Endothelial cell of umbilical vein (primary cell): Measurements from ENCODE around the gene HAUS7. TPM values are rescaled to one million over a fixed set of nuclear protein-coding genes. Genes with fewer than 3 reads are reported as not detected.

ENCODE experiments used
- BruUV-seq: library from RNA; stranded (reverse); fragments of 400-500 nt; replicated peaks from 2 replicates; lab custom pipeline; 2021; lab: Mats Ljungman, UMichigan
- CTCF ChIA-PET: fragments of 300-600, 350-600 bp; sonication (Branson Sonifier 250); formaldehyde crosslinking; loops from one replicate; lab custom pipeline; 2021; ENCODE audit warnings: antibody characterized with exemption, inconsistent platforms; lab: Charles Lee
- POLR2A ChIA-PET: fragments of 300-600, 350-600 bp; sonication (Branson Sonifier 250); formaldehyde crosslinking; loops from one replicate; lab custom pipeline; 2021; ENCODE audit warnings: antibody characterized with exemption, inconsistent platforms; lab: Charles Lee
- DNase-seq: peaks from one replicate; pipeline ENCODE4 v3.0.0-alpha.2; 2011; ENCODE audit warnings: low read depth, low spot score
- FAIRE-seq: peaks from 2 replicates; lab custom pipeline; 2011; peaks lifted over from hg19 to GRCh38; lab: Jason Lieb, UNC
- H2AFZ ChIP-seq: 2 replicates; pipeline ENCODE4 v1.6.0; 2012; ENCODE audit warnings: low read depth, low read length, control low read depth, inconsistent platforms
- H3K27ac ChIP-seq: 2 replicates; pipeline ENCODE4 v1.5.1; 2011; ENCODE audit warnings: low read depth, mild to moderate bottlenecking, control low read depth, low read length, moderate library complexity; ENCODE audit not compliant: insufficient read depth
- H3K27me3 ChIP-seq, 2 experiments: 2 replicates each; pipeline versions ENCODE4 v1.6.0 to v1.6.1; 2011; ENCODE audit warnings: low read length in 2 of 2, mixed read lengths in 1 of 2; ENCODE audit not compliant: control insufficient read depth in 2 of 2, insufficient read depth in 2 of 2
- H3K36me3 ChIP-seq, 2 experiments: 2 replicates in 1 of 2; 3 replicates in 1 of 2; pipeline ENCODE4 v1.5.1; 2011; ENCODE audit warnings: low read length in 2 of 2, mild to moderate bottlenecking in 1 of 2, moderate library complexity in 1 of 2; ENCODE audit not compliant: control insufficient read depth in 2 of 2, insufficient read depth in 2 of 2; ENCODE audit errors: extremely low read depth in 1 of 2
- H3K4me1 ChIP-seq: 3 replicates; pipeline ENCODE4 v1.5.1; 2011; ENCODE audit warnings: mild to moderate bottlenecking, low read length; ENCODE audit not compliant: control insufficient read depth, insufficient read depth; ENCODE audit errors: extremely low read depth
- H3K4me2 ChIP-seq: 2 replicates; pipeline ENCODE4 v1.6.1; 2011; ENCODE audit warnings: low read length, control low read depth, mixed read lengths; ENCODE audit not compliant: insufficient read depth
- H3K4me3 ChIP-seq, 3 experiments: fragments of 200-600 bp in 1 of 3; sonication (generic), shearing (Covaris generic) in 1 of 3; replicated peaks in 1 of 3; 2 replicates each; pipeline ENCODE4 v1.5.1; 2011 to 2016; ENCODE audit warnings: control low read depth in 3 of 3, low read length in 3 of 3, mild to moderate bottlenecking in 2 of 3, inconsistent platforms in 1 of 3, low read depth in 1 of 3, moderate library complexity in 1 of 3; ENCODE audit not compliant: insufficient read depth in 1 of 3
- H3K79me2 ChIP-seq: 2 replicates; pipeline ENCODE4 v1.6.0; 2012; ENCODE audit warnings: low read length, inconsistent platforms; ENCODE audit not compliant: control insufficient read depth, insufficient read depth
- H3K9ac ChIP-seq: replicated peaks from 2 replicates; pipeline ENCODE3; 2011; ENCODE audit warnings: low read length, control low read depth; ENCODE audit not compliant: insufficient read depth; ENCODE audit errors: extremely low read depth
- H3K9me1 ChIP-seq: replicated peaks from 3 replicates; pipeline ENCODE4 v1.6.0; 2011; ENCODE audit warnings: mild to moderate bottlenecking, low read length; ENCODE audit not compliant: control insufficient read depth, insufficient read depth; ENCODE audit errors: extremely low read depth
- H3K9me3 ChIP-seq: replicated peaks from 2 replicates; pipeline ENCODE4 v1.5.1; 2012; ENCODE audit warnings: low read length, inconsistent platforms; ENCODE audit not compliant: control insufficient read depth, insufficient read depth
- H4K20me1 ChIP-seq: replicated peaks from 2 replicates; pipeline ENCODE3; 2011; ENCODE audit warnings: mild to moderate bottlenecking, low read length; ENCODE audit not compliant: control insufficient read depth, insufficient read depth; ENCODE audit errors: extremely low read depth
- EZH2 ChIP-seq: IDR thresholded peaks from 2 replicates; pipeline ENCODE4 v1.6.1; 2012; ENCODE audit warnings: borderline replicate concordance, low read depth, mild to moderate bottlenecking, moderate library complexity, low read length, inconsistent platforms; ENCODE audit not compliant: severe bottlenecking
- FOS ChIP-seq: IDR thresholded peaks from 2 replicates; pipeline ENCODE4 v1.6.1; 2011; ENCODE audit warnings: mild to moderate bottlenecking, low read length, moderate library complexity, borderline replicate concordance; ENCODE audit not compliant: insufficient read depth
- GATA2 ChIP-seq: IDR thresholded peaks from 2 replicates; pipeline ENCODE4 v1.7.0; 2011; ENCODE audit warnings: low read depth, mild to moderate bottlenecking, moderate library complexity, mixed read lengths, low read length; ENCODE audit not compliant: insufficient read length, insufficient read depth
- JUN ChIP-seq: IDR thresholded peaks from 2 replicates; pipeline ENCODE4 v1.6.1; 2011; ENCODE audit warnings: borderline replicate concordance, low read depth; ENCODE audit not compliant: insufficient read length, insufficient read depth
- MYC ChIP-seq: IDR thresholded peaks from one replicate; pipeline ENCODE4 v1.6.1; 2011; ENCODE audit warnings: mild to moderate bottlenecking, low read depth, low read length
- POLR2A ChIP-seq: IDR thresholded peaks from 2 replicates; pipeline ENCODE4 v1.6.1; 2012; ENCODE audit warnings: low read depth, mild to moderate bottlenecking, control low read depth, low read length
- POLR2AphosphoS5 ChIP-seq: IDR thresholded peaks from 2 replicates; pipeline ENCODE4 v1.6.1; 2012; ENCODE audit warnings: low read depth, mild to moderate bottlenecking, control low read depth, low read length, moderate library complexity; ENCODE audit not compliant: insufficient read depth
- dilution Hi-C: fragments of 300-500 bp; cut with MboI; formaldehyde crosslinking; loops from one replicate; pipeline ENCODE4 v1.15.0; 2019; ENCODE audit warnings: low sequenced_read_pairs; ENCODE audit not compliant: extremely low pct_ligation_motif_present
- intact Hi-C: fragments of 100-400 bp; cut with micrococcal nuclease; formaldehyde crosslinking; loops from one replicate; pipeline ENCODE4 v1.10.0; 2022
- polyA plus RNA-seq, 4 experiments: library from polyadenylated mRNA; depleted of rRNA in 3 of 4; stranded (reverse) in 3 of 4; unstranded in 1 of 4; fragments of >200 nt; gene quantifications; 2 replicates each; pipeline versions ENCODE4 v1.2.1 to v1.2.3, GENCODE V29; 2011 to 2012; ENCODE audit warnings: missing spikeins in 1 of 4
- total RNA-seq: library from RNA; stranded (reverse); gene quantifications from 2 replicates; pipeline ENCODE4 v1.2.3, GENCODE V29; 2021
- TF ChIP-seq, protein P1 (sequence below), 2 donors: IDR thresholded peaks; 1 replicate in 1 of 2; 2 replicates in 1 of 2; pipeline ENCODE4 v1.5.1; 2011; ENCODE audit warnings: low read length in 2 of 2, mild to moderate bottlenecking in 2 of 2, moderate library complexity in 2 of 2, control low read depth in 1 of 2, inconsistent platforms in 1 of 2, low read depth in 1 of 2; ENCODE audit not compliant: insufficient read depth in 1 of 2; ENCODE audit errors: extremely low read depth in 1 of 2
- TF ChIP-seq, protein P2 (sequence below): IDR thresholded peaks from 2 replicates; pipeline ENCODE4 v1.6.1; 2011; ENCODE audit not compliant: insufficient read depth, insufficient read length

Gene HAUS7
- total and polyA plus RNA-seq, 2 donors (not counting 3 experiments of a cell fraction or from before 2014, with no cell fraction given), result 31.0 to 46.4 TPM

DNA sequence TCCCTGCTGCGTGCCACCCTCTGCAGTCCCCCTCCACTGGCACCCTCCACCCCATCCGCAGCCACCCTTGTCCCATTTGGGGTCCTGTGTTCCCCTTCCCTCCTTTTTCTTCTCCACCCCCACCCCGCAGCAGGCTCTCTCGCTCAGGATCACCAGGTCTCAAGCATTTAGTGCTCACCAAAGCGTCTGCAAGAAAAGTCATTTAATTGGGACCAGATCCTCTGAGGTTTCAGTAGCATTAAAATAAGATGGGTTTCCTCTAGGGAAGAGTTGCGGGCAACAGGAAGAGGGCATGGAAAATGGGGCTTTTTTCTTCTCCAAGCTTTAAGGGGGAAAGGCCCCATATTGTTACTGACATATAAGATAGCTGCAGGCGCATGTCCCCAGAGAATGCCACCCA is 4.9 kb upstream of the HAUS7 start:
- Histone ChIP-seq H3K27me3 (no peaks in the 10 kb centered on the region), H3K27ac (peak overlapping the region; percentile 73), H3K79me2 (no peaks in the 10 kb centered on the region), H3K36me3 (no peaks in the 10 kb centered on the region), H3K4me1 (peaks cover 28% of the 10 kb centered on the region), H4K20me1 (no peaks in the 10 kb centered on the region), H3K9me3 (no peaks in the 10 kb centered on the region), H2AFZ (no peak overlapping the region), H3K9ac (no peak overlapping the region), H3K4me2 (no peak overlapping the region), H3K4me3 (no peak overlapping the region), H3K9me1 (no peaks in the 10 kb centered on the region)
- no TSS peak for BruUV-seq
- ChIA-PET CTCF (interaction anchor here (6.8 kb wide), 1 partner anchor 17 kb away, joined by 189 read pairs; the partner anchor contains the start of gene BGN), POLR2A (no interaction called here)
- dilution Hi-C loops, result no loop called here
- FAIRE-seq (no peak), DNase-seq (no peak)
- intact Hi-C loops, result no loop called here
- TF ChIP-seq GATA2 (no peak), MYC (no peak), POLR2A (no peak), POLR2AphosphoS5 (no peak), JUN (no peak), FOS (no peak), EZH2 (no peak)
- TF ChIP-seq, protein P1, sequence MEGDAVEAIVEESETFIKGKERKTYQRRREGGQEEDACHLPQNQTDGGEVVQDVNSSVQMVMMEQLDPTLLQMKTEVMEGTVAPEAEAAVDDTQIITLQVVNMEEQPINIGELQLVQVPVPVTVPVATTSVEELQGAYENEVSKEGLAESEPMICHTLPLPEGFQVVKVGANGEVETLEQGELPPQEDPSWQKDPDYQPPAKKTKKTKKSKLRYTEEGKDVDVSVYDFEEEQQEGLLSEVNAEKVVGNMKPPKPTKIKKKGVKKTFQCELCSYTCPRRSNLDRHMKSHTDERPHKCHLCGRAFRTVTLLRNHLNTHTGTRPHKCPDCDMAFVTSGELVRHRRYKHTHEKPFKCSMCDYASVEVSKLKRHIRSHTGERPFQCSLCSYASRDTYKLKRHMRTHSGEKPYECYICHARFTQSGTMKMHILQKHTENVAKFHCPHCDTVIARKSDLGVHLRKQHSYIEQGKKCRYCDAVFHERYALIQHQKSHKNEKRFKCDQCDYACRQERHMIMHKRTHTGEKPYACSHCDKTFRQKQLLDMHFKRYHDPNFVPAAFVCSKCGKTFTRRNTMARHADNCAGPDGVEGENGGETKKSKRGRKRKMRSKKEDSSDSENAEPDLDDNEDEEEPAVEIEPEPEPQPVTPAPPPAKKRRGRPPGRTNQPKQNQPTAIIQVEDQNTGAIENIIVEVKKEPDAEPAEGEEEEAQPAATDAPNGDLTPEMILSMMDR (IDR thresholded peaks at IDR 0.05; ENCODE audit: extremely low read depth in 1 of 2, insufficient read depth in 1 of 2, low read depth in 1 of 2, low read length in 2 of 2), result no peak
- TF ChIP-seq, protein P2, sequence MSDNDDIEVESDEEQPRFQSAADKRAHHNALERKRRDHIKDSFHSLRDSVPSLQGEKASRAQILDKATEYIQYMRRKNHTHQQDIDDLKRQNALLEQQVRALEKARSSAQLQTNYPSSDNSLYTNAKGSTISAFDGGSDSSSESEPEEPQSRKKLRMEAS, result no peak
